GM21576 (cell line): ENCODE measurements around the gene GAA.
A peak's percentile ranks its signal among the peaks of the same experiment; 100 is the strongest.
"Not testable (repeated sequence)": the region's sequence is repeated elsewhere in the genome, so short reads cannot be mapped to it uniquely, and the experiment has no call there.

Source experiments
- ATAC-seq: cut with Tn5 transposase; IDR thresholded peaks from one replicate; pipeline ENCODE4 v1.9.1; 2021; ENCODE audit warnings: mild to moderate bottlenecking, moderate library complexity; ENCODE audit not compliant: unreplicated experiment

The GAA gene

DNA sequence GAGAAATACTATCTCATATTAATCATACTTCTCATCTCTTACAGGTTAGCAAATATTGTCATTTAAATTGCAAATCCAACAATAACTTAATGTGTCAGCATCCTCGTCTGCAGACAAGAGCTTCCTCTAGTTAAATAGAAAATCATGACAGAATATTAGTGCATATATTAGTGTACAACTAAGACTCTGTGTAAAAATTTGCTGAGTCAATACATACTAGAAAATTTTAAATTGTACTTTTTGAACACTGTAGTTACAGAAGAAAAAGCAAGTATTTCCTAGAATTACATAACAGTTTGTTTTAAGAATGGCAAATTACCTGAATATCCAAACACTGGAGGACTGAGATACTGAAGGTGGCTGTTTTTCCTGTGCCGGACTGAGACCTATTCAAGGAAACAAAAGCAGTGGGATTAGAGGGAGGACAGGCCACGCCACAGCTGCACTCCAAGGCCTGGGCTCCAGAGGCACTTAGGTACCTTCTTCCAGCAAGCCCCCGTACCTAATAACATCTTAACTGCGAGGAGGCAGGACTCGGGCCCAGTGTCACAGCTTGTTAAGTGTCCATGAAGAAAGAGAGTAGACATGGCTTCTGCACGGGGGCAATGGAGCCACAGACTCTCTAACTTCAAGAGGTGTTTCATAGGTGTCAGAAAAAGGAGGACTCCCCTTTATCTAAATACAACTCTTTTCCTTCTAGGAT lies 40.2 kb downstream of the GAA start:
- no peak for ATAC-seq

DNA sequence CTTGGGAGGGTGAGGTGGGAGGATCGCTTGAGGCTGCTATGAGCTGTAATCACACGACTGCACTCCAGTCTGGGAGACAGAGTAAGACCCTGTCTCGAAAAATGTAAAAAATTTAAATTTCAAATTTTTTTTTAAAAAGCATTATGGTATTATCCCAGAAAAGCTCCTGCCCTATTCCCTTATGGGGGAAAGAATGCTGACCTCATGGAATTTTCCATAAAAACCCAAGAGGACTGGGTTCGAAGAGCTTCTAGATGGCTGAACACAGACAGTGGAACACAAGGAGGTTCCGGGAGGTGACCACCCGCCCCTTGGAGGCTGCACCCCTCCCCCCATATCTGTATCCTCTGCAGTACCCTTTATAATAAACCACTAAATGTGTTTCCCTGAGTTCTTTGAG lies 41.5 kb downstream of the GAA start:
- ATAC-seq = no peak

DNA sequence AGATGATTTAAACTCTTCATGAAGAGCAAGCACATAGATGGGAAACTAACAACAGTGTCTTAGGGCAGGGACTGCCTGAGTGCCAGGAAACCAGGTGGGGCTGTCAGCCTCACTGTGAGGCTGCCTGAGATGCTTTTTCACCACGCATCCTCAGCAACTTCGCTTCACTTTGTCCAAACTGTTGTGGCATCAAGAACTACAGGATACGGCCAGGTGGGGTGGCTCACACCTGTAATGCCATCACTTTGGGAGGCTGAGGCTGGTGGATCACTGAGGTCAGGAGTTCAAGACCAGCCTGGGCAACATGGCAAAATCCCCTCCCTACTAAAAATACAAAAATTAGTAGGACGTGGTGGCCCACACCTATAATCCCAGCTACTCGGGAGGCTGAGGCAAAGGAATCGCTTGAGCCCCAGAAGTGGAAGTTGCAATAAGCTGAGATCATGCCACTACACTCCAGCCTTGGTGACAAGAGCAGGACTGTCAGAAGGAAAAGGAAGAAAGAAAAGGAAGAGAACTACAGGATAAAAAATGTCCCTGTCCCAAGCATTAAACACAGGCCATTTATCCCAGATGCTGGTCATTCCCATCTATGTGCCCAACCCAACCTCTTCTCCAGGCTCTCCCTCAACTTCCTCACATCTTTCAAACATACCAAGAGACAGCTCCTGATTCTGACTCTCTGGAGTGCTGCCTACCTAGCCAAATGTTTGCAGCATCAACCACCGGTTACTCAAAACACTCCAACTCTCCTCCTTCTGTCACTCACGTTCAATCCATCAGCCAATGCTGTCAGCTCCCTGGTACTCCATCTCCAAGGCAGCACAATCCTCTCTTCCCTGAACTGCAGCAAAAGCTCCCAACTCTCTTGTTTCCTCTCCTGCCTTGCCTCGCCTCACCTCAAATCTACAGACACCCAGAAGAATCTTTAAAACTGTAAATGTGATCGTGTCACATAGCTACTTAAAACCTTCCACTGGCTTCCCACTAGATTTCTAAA lies 44.0 kb downstream of the GAA start:
- no peak for ATAC-seq

DNA sequence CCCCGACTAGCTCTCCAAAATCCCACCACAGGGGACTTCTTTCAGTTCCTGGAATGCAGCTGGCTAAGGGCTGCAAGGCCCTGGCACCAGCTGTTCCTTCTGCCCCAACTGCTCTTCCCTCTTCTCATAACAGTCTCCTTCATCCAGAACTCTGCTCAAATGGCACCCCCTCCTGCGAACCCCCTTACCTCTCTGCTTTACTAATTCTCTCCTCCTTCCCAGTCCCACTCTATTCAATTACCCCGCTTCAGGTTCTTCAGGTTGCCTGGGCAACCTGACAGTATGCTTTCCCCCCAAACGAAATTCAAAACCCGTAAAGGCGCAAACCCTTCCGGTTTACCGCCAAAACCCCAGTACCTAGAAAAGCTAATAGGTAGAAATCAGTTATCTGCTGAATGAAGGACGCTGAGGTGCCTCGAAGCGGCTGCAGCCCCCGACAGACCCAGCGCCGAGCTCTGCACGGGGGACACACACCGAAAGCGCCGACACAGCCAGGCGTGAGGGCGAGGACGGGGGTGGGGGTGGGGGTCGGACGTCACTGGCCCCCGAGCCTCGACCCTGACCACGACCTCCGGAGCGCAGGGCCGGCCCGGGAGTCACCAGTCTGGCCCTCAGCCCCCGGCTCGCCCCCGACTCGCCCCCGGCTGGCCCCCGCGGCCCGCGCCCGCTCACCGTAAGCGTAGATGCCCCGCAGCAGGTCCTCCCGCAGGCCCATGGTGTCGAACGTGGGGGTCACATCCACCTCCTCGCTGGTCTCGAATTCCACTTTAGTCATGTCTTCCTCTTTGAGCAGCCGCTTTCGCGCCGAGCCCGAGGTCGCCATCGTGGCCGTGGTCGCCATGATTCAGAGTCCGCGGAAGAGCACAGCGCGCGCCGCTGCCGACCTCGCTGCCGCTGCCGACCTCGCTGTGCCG lies 45.0 kb downstream of the GAA start:
- peak; percentile 16 for ATAC-seq

DNA sequence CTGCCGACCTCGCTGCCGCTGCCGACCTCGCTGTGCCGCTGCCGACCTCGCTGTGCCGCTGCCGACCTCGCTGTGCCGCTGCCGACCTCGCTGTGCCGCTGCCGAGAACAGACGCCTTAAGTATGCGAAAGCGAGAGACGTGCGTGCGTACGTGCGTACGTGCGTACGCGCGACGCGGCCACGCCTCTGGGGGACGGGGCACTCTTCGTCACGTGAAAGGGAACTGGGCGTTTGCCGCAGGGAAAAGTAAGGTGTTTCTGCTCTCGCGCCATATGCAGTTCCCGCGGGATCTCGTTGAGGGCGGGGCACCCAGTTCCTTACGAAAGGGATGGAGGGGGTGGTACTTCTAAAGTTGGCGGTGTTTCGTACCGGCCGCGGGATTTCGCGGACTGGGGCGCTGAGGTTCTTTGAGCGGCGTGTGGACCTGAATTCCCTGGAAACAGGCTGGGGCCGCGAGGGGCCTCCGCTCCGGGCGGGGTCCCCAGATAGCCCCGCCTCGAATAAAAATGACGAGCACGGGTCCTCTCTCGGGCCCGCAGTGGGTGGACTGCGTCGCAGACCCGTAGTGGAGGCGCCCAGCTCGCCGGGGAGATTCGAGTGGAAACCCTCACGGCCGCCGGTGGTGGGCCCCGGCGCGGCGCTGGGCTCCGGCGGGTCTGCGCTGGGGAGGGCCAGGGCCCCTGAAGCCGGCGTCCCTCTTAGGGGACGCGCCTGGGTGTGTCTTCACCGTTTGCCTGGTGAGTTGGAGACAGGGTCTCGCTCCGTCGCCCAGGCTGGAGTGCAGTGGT lies 45.8 kb downstream of the GAA start, which contains the start of gene EIF4A3:
EIF4A3 (minus strand) TSS at position 94 of the 788 bp plus-strand sequence. CDS start 167 bp downstream, outside the sequence.
- peak; percentile 71 for ATAC-seq

DNA sequence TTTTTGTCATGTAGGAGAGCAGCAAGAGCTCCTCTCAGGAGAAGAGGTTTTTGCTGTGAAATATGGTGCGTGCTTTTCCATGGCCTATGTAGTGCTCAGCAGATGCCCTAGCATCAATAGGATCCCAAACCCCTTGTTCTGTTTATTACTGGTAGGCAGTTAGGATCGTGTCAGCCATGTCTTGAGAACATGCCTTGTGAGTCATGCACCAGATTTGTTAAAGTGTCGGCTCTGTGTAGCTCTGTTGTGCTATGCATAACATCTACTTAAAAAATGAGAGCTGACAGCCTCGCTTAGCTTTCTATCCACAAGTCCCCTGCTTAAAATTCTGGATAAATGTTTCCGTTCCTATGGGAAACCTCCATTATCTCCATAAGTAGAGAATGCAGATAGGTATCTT lies 50.0 kb downstream of the GAA start:
- ATAC-seq = no peak

DNA sequence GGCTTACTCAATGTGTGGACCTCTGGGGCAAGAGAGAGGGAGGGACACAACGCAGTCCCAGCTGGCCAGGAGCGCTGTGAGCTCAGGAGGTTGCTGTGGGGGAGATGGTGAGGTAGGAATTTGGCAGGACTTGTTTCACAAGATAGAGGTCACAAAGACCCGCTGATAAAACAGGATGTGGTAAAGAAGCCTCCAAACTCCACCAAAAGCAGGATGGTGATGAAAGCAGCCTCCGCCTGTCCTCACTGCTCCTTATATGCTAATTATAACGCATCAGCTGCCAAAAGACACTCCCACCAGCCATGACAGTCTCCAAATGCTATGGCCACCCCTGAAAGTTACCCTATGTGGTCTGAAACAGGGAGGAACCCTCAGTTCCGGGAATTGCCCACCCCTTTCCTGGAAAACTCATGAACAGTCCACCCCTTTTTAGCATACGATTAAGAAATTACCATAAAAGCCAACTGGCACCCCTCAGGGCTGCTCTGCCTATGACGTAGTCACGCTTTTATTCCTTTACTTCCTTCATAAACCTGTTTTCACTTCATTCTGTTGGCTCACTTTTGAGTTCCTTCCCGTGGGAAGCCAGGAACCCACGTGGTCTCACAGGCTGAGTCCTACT lies 50.8 kb downstream of the GAA start:
- no peak for ATAC-seq

DNA sequence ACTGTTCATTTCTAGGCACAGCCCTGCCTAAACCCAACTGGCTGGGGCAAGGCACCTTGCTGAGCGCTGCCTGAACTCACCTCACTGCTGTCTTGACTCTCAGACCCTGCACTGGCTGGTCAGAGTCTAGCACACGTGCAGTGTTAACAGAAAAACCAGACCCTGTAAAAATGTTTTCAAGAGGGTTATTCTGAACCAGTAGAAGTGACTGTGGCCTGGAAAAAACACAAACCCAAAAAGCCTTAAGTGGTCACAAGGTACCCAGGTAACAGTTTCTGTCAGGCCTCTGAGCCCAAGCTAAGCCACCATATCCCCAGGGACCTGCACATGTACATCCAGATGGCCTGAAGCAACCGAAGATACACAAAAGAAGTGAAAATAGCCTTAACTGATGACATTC lies 51.6 kb downstream of the GAA start:
- peak; percentile 68 for ATAC-seq

DNA sequence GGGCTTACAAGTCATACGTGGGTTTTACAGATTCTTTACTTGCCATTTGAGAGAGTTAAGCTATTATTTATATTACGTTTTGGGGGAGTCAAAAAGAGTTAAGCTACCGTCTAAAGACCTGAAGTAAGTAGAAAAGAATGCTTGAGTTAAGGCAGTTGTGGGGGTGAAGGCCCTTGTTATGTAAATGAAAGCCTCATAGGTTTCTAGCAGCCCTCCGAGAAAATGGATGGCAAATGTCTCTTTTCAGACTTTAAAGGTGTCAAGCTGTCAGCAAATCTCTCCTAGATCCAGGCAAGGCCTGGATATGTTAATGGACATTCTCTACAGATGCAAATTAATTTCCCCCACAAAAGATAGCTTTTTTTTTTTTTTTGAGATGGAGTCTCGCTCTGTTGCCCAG lies 52.8 kb downstream of the GAA start:
- ATAC-seq = no peak

DNA sequence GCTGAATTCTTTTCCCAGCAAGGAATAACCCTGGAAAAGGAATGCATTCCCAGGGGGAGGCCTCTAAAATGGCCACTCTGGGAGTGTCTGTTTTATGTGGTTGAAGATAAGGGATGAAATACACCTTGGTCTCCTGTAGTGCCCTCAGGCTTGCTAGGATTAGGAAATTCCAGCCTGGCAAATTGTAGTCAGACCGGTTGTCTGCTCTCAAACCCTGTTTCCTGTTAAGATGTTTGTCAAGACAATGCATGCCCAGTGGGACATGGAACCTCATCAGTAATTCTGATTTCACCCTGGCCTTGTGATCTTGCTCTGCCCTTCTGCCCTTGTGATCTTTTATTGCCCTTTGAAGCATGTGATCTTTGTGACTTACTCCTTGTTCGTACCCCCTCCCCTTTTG lies 54.2 kb downstream of the GAA start:
- ATAC-seq = not testable (repeated sequence)

DNA sequence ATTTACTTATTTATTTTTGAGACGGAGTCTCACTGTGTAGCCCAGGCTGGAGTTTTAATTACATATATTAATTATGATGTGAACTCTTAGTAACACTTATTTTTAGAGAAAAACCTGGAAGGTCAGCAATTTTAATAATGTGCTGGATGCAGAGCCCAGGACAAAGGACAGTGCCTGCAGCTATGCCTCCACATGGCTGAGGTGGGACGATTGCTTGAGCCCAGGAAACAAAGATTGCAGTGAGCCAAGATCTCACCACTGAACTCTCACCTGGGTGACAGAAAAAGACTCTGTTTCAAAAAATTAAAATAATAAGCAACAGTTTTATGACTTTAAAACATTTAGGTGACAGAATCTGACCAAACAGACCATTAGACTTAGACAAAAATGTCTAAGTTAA lies 57.5 kb downstream of the GAA start:
- ATAC-seq = no peak

DNA sequence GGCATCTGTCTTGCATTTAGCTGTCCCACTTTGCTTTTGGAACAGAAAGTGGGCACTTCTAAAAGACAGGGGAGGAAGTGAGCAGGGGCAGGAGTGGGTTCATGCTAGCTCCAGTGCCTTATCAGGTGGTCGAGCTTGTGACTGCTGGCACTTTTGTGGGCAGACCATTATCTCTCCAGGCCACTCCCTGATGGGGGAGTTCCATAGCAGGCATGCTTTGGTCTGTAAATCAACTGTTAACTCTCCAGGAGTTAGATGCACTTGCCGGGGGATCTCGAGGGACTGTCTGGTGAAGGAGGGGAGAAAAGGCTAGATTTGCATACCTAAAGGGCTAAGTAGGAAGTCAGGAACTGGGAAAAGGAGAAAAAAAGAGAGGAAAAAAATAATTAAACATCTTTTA lies 59.2 kb downstream of the GAA start:
- ATAC-seq = no peak

DNA sequence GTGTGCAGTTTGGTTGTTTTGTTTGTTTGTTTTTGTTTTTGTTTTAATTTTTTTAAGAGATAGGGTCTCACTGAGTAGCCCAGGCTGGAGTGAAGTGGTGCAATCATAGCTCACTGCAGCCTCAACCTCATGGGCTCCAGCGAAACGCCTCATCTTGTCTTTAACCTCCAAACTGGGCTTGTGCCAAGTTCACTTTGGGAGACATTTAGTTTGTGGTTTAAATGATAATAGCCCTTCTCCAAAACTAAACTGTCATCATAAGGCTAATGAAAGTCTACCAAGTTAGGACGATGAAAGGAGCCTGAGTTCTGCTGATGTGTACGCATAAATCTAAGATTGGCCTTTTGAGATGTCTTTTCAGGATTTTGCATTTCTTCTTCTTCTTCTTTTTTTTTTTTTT lies 62.0 kb downstream of the GAA start:
- no peak for ATAC-seq

DNA sequence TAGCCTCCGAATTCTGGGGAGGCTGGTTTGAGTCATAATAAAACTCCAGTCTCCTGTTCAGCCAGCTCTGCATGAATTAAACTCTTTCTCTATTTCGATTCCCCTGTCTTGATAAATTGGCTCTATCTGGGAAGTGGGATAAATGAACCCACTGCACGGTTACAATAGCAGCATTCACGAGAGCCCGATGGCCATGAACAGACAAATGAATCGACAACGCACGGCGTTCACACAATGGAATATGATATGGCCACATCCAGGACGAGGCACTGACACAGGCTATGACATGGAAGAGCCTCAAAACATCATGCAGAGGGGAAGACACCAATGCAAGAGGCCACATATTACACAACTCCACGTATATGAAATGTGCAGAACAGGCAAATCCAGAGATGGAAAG lies 62.8 kb downstream of the GAA start:
- no peak for ATAC-seq

DNA sequence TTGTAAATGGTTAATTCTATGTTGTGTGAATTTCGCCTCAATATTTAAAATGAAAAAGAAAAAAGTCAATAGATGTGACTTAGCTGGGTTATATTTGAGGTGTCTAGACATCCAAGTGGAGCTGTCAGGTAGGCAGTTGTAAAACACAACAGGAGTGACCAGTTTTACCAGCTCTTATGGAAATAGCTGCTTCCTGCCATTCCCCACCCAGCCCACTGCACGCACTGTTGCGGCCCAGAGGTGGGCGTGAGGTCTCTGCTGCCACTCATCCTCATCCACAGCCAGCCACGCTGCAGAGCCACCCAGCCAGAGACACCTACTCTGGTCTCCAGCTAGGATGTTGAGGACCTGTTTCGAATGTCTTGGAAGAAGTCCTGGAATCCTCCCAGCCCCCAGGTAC lies 65.1 kb downstream of the GAA start:
- no peak for ATAC-seq

DNA sequence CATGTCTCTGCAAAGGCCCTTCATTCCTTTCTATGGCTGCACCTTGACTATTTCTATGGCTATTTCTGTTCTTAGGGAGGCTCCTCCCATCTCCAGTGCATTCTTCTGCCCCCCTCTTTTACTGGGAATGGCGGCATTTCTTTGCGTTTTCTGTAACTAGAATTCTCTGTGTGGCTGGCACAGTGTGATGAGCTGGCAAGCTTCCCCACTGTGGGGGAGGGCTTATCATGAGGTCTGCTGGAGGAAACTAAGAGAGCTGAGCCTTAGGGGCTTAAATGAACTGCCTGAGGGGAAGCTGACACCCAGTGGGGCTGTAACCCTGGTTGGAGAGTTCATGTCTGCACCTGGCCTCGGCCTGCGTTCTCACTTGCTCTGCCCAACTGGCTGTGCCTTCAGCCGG lies 67.0 kb downstream of the GAA start:
- no peak for ATAC-seq

DNA sequence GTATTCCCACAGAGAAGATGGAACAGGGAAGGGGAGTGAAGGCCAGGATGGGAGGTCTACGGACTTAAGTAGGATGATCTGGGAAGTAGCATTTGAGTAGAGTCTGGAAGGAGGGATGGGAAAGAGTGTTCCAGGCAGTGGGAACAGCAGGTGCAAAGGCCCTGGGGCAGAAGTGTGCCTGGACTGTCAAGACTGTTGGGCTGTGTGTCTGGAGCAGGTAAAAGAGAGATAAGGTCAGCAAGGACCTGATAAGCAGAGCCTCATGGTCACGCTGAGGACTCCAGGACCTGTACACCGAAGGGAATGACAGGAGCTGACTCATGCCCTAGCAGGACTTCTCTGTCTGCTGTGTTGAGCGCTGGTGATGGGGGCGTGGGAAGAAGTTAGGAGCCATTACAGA lies 67.7 kb downstream of the GAA start:
- no peak for ATAC-seq
